Vagina (tissue), 2 donors: ENCODE measurements around the gene MMP19.

Source experiments
- CTCF ChIP-seq, 3 experiments: fragments of 450-650 bp in 2 of 3; fragments of 200-600 bp in 1 of 3; sonication (generic) in 1 of 3; IDR thresholded peaks; one replicate each; pipeline ENCODE4 v1.5.1; 2017 to 2019; ENCODE audit warnings: antibody characterized with exemption in 3 of 3, mild to moderate bottlenecking in 2 of 3, moderate library complexity in 2 of 3
- POLR2A ChIP-seq, 2 donors: fragments of 450-650 bp; IDR thresholded peaks; one replicate each; pipeline ENCODE4 v1.6.1; 2017; ENCODE audit warnings: antibody characterized with exemption in 2 of 2, mild to moderate bottlenecking in 2 of 2, moderate library complexity in 2 of 2

GRCh38 chr12:55814257-55814656 is 28.5 kb downstream of the MMP19 start:
- TF ChIP-seq CTCF (IDR thresholded peaks at IDR 0.05): no peak
- TF ChIP-seq POLR2A (IDR thresholded peaks at IDR 0.05): no peak
